HEK293 (cell line): Measurements from ENCODE around the gene RAB2B.

Source experiments
- CTCF ChIA-PET: fragments of 350-600 bp; formaldehyde crosslinking; extraction: SDS; loops from one replicate; lab custom pipeline; 2021; ENCODE audit warnings: antibody characterized with exemption; lab: Yijun Ruan, JAX
- POLR2A ChIA-PET: fragments of 300-600 bp; formaldehyde crosslinking; extraction: SDS; loops from one replicate; lab custom pipeline; 2020; ENCODE audit warnings: antibody characterized with exemption, inconsistent platforms; lab: Yijun Ruan, JAX
- H3K27ac ChIP-seq: fragments of 200-500 bp; sonication (Bioruptor generic); 2 replicates; pipeline ENCODE4 v1.5.1; 2014; ENCODE audit warnings: low read depth, low read length, control low read depth, inconsistent platforms; ENCODE audit errors: extremely low read depth
- H3K36me3 ChIP-seq, 2 experiments: fragments of 200-500 bp in 1 of 2; sonication (Bioruptor generic) in 1 of 2; 1 replicate in 1 of 2; 2 replicates in 1 of 2; pipeline ENCODE4 v1.5.1; 2014 to 2017; ENCODE audit warnings: inconsistent platforms in 2 of 2, low read length in 2 of 2; ENCODE audit not compliant: control insufficient read depth in 2 of 2, insufficient read depth in 1 of 2
- H3K4me1 ChIP-seq: fragments of 200-500 bp; sonication (Bioruptor generic); 2 replicates; pipeline ENCODE4 v1.5.1; 2014; ENCODE audit warnings: mild to moderate bottlenecking, low read length, inconsistent platforms; ENCODE audit not compliant: control insufficient read depth, insufficient read depth
- H3K4me3 ChIP-seq: 2 replicates; pipeline ENCODE4 v1.5.1; 2011; ENCODE audit warnings: low read depth, mild to moderate bottlenecking, control low read depth, low read length, moderate library complexity
- H3K9me3 ChIP-seq: fragments of 200-500 bp; sonication (Bioruptor generic); 2 replicates; pipeline ENCODE4 v1.5.1; 2014; ENCODE audit warnings: low read depth, low read length, inconsistent platforms; ENCODE audit not compliant: control insufficient read depth, insufficient read depth
- KLF16 ChIP-seq: fragments of 450-650 bp; formaldehyde crosslinking; IDR thresholded peaks from 2 replicates; pipeline ENCODE4 v1.5.1; 2017; ENCODE audit warnings: missing biosample characterization, missing genetic modification characterization
- RBAK ChIP-seq: fragments of 450-650 bp; formaldehyde crosslinking; IDR thresholded peaks from 2 replicates; pipeline ENCODE4 v1.5.1; 2016; ENCODE audit warnings: missing biosample characterization, missing genetic modification characterization
- REST ChIP-seq: fragments of 450-650 bp; formaldehyde crosslinking; IDR thresholded peaks from 2 replicates; pipeline ENCODE4 v1.5.1; 2016; ENCODE audit warnings: missing biosample characterization, missing genetic modification characterization
- ZEB2 ChIP-seq: fragments of 450-650 bp; formaldehyde crosslinking; IDR thresholded peaks from 2 replicates; pipeline ENCODE4 v1.5.1; 2016; ENCODE audit warnings: missing biosample characterization, missing genetic modification characterization
- ZNF18 ChIP-seq: fragments of 450-650 bp; formaldehyde crosslinking; IDR thresholded peaks from 2 replicates; pipeline ENCODE4 v1.5.1; 2016; ENCODE audit warnings: missing biosample characterization, missing genetic modification characterization
- ZNF202 ChIP-seq: fragments of 450-650 bp; formaldehyde crosslinking; IDR thresholded peaks from 2 replicates; pipeline ENCODE4 v1.5.1; 2016; ENCODE audit warnings: missing biosample characterization, missing genetic modification characterization, borderline replicate concordance
- ZNF274 ChIP-seq, 2 experiments: fragments of 200-500 bp in 1 of 2; fragments of 450-650 bp in 1 of 2; sonication (Bioruptor generic) in 1 of 2; formaldehyde crosslinking in 1 of 2; IDR thresholded peaks; 2 replicates each; pipeline versions ENCODE4 v1.5.1 to v1.6.1; 2014 to 2016; ENCODE audit warnings: borderline replicate concordance in 1 of 2, inconsistent platforms in 1 of 2, low read length in 1 of 2, missing biosample characterization in 1 of 2, missing genetic modification characterization in 1 of 2
- ZNF292 ChIP-seq: fragments of 450-650 bp; formaldehyde crosslinking; IDR thresholded peaks from 2 replicates; pipeline ENCODE4 v1.5.1; 2016; ENCODE audit warnings: low read depth, missing biosample characterization, missing genetic modification characterization, borderline replicate concordance
- ZNF324 ChIP-seq: fragments of 450-650 bp; formaldehyde crosslinking; IDR thresholded peaks from 2 replicates; pipeline ENCODE4 v1.5.1; 2016; ENCODE audit warnings: missing biosample characterization, missing genetic modification characterization
- ZNF600 ChIP-seq: fragments of 450-650 bp; formaldehyde crosslinking; IDR thresholded peaks from 2 replicates; pipeline ENCODE4 v1.5.1; 2016; ENCODE audit warnings: missing biosample characterization, missing genetic modification characterization
- ZSCAN5A ChIP-seq: fragments of 450-650 bp; formaldehyde crosslinking; IDR thresholded peaks from 2 replicates; pipeline ENCODE4 v1.5.1; 2016; ENCODE audit warnings: missing biosample characterization, missing genetic modification characterization
- TF ChIP-seq, protein P1 (sequence below): fragments of 450-650 bp; formaldehyde crosslinking; IDR thresholded peaks from 2 replicates; pipeline ENCODE4 v1.5.1; 2016; ENCODE audit warnings: missing biosample characterization, missing genetic modification characterization

The RAB2B gene

GRCh38 chr14:21455912-21456667, 20.7 kb downstream of the RAB2B start, which contains the start of gene CHD8 (continued):
- TF ChIP-seq REST (tag by site-specific recombination) (peak; percentile 39; the same call in 1 of the 2 replicates), ZEB2 (peak; percentile 51)

DNA sequence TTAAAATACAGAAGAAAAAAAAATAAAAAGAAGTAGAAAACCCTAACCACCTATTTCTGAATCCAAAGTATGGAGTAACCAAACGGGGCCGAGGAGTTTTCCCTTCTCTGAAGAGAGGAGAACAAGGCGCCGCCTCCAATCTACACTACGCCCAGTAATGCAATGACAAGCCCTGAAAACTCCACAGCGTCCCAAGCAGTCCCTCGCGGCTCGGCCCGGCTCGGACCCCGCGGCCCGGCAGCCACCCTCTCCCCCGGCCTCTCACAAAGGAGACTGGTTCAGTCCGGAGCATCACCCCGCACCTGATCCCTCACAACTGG, 21.2 kb downstream of the RAB2B start:
- H3K4me1 ChIP-seq = peaks cover 6% of the 10 kb centered on the region; the same call in 1 of the 2 replicates
- H3K9me3 ChIP-seq = no peaks in the 10 kb centered on the region
- peaks cover 21 to 26% of the 10 kb centered on the region in 2 experiments; a peak in 2 of 3 replicates for H3K36me3 ChIP-seq
- POLR2A ChIA-PET = interaction anchor here (0.6 to 2.3 kb wide), 15 partner anchors 9 to 101 kb away, joined by 3 to 70 read pairs (median 10); partner anchors contain the start of genes METTL3, RAB2B, SALL2 and SUPT16H
- H3K27ac ChIP-seq = peak overlapping the region; percentile 82
- H3K4me3 ChIP-seq = peak overlapping the region; percentile 94
- TF ChIP-seq ZNF600 (tag by site-specific recombination) (peak; percentile 74; the same call in 1 of the 2 replicates), ZNF292 (tag by site-specific recombination) (no peak), ZNF324 (0 out of 2 replicates have a peak, but pooled peaks have one; percentile 34)
- CTCF ChIA-PET = interaction anchor here (0.6 to 3.2 kb wide), 6 partner anchors 9 to 74 kb away, joined by 3 to 16 read pairs (median 4); partner anchors contain the start of gene METTL3

DNA sequence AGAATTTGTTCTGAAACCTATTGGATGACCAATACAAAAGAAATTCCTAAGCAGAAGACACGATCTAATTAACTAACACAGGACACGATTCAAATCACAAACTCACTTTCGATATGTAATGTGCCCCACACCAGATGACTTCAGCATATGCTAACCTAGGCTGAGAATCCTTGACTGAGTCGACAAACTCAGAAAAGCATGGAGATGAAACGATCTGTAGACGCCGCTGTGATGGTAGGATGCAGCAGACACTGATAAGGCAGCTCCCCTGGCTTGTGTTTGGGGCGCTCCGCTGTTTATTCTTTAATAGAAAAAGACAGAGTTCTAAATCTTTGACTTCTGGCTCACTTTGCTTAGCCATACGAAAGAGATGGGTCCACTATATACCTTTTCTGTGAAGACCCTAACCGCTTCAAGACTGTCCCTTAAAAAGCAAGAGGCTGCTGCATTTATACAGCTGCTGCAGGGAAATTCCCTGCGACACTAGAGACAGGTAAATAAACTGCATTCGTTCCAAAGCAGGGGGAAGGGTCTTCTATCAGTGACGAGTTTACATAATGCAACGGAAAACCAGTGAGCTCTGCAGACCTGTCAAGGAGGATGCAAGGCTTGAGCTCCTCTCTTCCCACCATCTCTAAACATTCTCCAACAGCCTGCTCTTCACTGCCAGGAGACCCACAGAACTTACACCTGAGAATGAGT, 21.8 kb downstream of the RAB2B start:
- Histone ChIP-seq H3K36me3 (peaks cover 18 to 21% of the 10 kb centered on the region in 2 experiments; a peak in 2 of 3 replicates), H3K9me3 (no peaks in the 10 kb centered on the region), H3K27ac (peak overlapping the region; percentile 82; the same call in 1 of the 2 replicates), H3K4me1 (peaks cover 6% of the 10 kb centered on the region), H3K4me3 (peak overlapping the region; percentile 94)
- POLR2A ChIA-PET = interaction anchor here (0.6 to 2.3 kb wide), 11 partner anchors 9 to 102 kb away, joined by 3 to 70 read pairs (median 10); partner anchors contain the start of genes METTL3, RAB2B, SALL2 and SUPT16H
- no peak for TF ChIP-seq ZNF274 (IDR thresholded peaks at IDR 0.05; ENCODE audit: low read length)
- TF ChIP-seq ZNF274 (tag by site-specific recombination; IDR thresholded peaks at IDR 0.05; ENCODE audit: borderline replicate concordance) = no peak
- no peak for TF ChIP-seq KLF16 (tag by site-specific recombination)
- no peak for TF ChIP-seq RBAK (tag by site-specific recombination)
- TF ChIP-seq ZEB2 = no peak
- no peak for TF ChIP-seq ZNF18
- TF ChIP-seq ZNF202 (tag by site-specific recombination) = no peak
- TF ChIP-seq, protein P1, sequence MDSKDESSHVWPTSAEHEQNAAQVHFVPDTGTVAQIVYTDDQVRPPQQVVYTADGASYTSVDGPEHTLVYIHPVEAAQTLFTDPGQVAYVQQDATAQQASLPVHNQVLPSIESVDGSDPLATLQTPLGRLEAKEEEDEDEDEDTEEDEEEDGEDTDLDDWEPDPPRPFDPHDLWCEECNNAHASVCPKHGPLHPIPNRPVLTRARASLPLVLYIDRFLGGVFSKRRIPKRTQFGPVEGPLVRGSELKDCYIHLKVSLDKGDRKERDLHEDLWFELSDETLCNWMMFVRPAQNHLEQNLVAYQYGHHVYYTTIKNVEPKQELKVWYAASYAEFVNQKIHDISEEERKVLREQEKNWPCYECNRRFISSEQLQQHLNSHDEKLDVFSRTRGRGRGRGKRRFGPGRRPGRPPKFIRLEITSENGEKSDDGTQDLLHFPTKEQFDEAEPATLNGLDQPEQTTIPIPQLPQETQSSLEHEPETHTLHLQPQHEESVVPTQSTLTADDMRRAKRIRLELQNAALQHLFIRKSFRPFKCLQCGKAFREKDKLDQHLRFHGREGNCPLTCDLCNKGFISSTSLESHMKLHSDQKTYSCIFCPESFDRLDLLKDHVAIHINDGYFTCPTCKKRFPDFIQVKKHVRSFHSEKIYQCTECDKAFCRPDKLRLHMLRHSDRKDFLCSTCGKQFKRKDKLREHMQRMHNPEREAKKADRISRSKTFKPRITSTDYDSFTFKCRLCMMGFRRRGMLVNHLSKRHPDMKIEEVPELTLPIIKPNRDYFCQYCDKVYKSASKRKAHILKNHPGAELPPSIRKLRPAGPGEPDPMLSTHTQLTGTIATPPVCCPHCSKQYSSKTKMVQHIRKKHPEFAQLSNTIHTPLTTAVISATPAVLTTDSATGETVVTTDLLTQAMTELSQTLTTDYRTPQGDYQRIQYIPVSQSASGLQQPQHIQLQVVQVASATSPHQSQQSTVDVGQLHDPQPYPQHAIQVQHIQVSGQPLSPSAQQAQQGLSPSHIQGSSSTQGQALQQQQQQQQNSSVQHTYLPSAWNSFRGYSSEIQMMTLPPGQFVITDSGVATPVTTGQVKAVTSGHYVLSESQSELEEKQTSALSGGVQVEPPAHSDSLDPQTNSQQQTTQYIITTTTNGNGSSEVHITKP (tag by site-specific recombination) = no peak
- no peak for TF ChIP-seq ZSCAN5A (tag by site-specific recombination)
- CTCF ChIA-PET = interaction anchor here (1.1 to 3.2 kb wide), 2 partner anchors 10 to 18 kb away, joined by 4 to 16 read pairs; no protein-coding TSS in a partner anchor
